HEK293 (cell line): ENCODE results near the gene HEXIM1.

Experiments used
- CTCF ChIP-seq: fragments of 450-650 bp; formaldehyde crosslinking; IDR thresholded peaks from 2 replicates; pipeline ENCODE4 v1.5.1; 2016; ENCODE audit warnings: missing biosample characterization, missing genetic modification characterization
- TCF7L2 ChIP-seq: IDR thresholded peaks from 2 replicates; pipeline ENCODE4 v1.6.1; 2011; ENCODE audit warnings: low read depth, mild to moderate bottlenecking, inconsistent platforms, low read length, moderate library complexity, borderline replicate concordance
- YY1 ChIP-seq: fragments of 450-650 bp; formaldehyde crosslinking; IDR thresholded peaks from 2 replicates; pipeline ENCODE4 v1.5.1; 2018; ENCODE audit warnings: missing biosample characterization, missing genetic modification characterization
- ZFP69B ChIP-seq: fragments of 450-650 bp; formaldehyde crosslinking; IDR thresholded peaks from 2 replicates; pipeline ENCODE4 v1.5.1; 2016; ENCODE audit warnings: missing biosample characterization, missing genetic modification characterization
- ZNF513 ChIP-seq: fragments of 450-650 bp; IDR thresholded peaks from 2 replicates; pipeline ENCODE4 v1.5.1; 2018; ENCODE audit warnings: missing biosample characterization, missing genetic modification characterization
- ZNF521 ChIP-seq: fragments of 450-650 bp; formaldehyde crosslinking; IDR thresholded peaks from 2 replicates; pipeline ENCODE4 v1.5.1; 2017; ENCODE audit warnings: missing biosample characterization, mild to moderate bottlenecking, missing genetic modification characterization
- ZNF558 ChIP-seq: fragments of 450-650 bp; formaldehyde crosslinking; IDR thresholded peaks from 2 replicates; pipeline ENCODE4 v1.5.1; 2016; ENCODE audit warnings: missing biosample characterization, missing genetic modification characterization
- ZNF626 ChIP-seq: fragments of 450-650 bp; sonication (Bioruptor Pico); formaldehyde crosslinking; IDR thresholded peaks from 2 replicates; pipeline ENCODE4 v1.5.1; 2018; ENCODE audit warnings: missing biosample characterization, missing genetic modification characterization, inconsistent platforms
- TF ChIP-seq, protein P1 (sequence below): fragments of 450-650 bp; formaldehyde crosslinking; IDR thresholded peaks from 2 replicates; pipeline ENCODE4 v1.5.1; 2016; ENCODE audit warnings: missing biosample characterization, missing genetic modification characterization

GRCh38 chr17:45101546-45101882 lies 46.8 kb upstream of the HEXIM1 start:
- TF ChIP-seq CTCF (no peak), ZFP69B (tag by site-specific recombination) (no peak), ZNF558 (no peak), ZNF626 (tag by site-specific recombination) (no peak), ZNF521 (no peak), TCF7L2 (no peak), YY1 (tag by site-specific recombination) (no peak), ZNF513 (tag by site-specific recombination) (no peak)
- TF ChIP-seq, protein P1, sequence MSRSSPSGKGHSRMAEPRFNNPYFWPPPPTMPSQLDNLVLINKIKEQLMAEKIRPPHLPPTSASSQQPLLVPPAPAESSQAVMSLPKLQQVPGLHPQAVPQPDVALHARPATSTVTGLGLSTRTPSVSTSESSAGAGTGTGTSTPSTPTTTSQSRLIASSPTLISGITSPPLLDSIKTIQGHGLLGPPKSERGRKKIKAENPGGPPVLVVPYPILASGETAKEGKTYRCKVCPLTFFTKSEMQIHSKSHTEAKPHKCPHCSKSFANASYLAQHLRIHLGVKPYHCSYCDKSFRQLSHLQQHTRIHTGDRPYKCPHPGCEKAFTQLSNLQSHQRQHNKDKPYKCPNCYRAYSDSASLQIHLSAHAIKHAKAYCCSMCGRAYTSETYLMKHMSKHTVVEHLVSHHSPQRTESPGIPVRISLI = no peak
